ENCODE data around the gene CRY2. TPM values are rescaled to one million over a fixed set of nuclear protein-coding genes. Genes with fewer than 3 reads are reported as not detected.

CRY2 gene
- total RNA-seq = 26.8 and 29.4 TPM in 2 replicates

GRCh38 chr11:45846974-45847910 lies at the start of gene CRY2:
Gene CRY2 (plus strand): TSS chr11:45847475. CDS start chr11:45847491, 16 bp downstream.
- intact Hi-C loops (cut with micrococcal nuclease) = loop anchor here (1.0 to 10.0 kb wide), 6 partner anchors 40 to 492 kb away; partner anchors contain the start of genes MAPK8IP1 and SLC35C1

DNA sequence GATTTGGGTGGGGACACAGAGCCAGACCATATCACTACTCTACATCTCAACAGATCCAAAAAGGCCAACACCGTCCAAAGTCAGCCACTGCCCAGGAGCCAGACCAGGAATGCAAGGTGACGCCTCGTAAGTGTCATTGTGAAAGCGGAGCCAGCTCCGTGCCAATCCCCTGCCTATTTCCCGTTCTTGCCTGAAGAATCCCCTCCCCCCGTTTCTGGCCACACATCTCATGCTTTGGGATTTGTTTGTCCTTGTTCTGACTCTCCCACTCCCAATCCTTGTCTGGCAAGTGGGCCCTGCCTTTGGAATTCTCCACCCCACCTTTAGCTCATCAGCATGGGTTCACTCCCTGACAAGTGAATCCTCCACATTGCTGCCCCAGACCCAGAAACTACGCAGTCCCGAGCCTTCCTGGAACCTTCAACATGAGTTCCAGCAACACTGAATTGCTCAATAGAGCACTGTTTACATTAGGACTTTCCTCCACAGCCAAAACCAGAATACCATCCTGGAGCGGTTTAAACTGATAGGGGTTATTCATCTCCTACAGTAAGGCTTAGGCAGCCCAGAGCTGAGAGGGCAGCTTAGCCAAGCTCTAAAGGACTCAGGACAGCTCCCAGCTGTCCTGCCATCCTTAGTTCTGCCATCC lies 48.4 kb upstream of the CRY2 start:
- intact Hi-C loops (cut with micrococcal nuclease) = no loop called here

- intact Hi-C loops (cut with micrococcal nuclease) = no loop called here
Observed at GRCh38 chr11:45799562-45799961, 47.7 kb upstream of the CRY2 start.

DNA sequence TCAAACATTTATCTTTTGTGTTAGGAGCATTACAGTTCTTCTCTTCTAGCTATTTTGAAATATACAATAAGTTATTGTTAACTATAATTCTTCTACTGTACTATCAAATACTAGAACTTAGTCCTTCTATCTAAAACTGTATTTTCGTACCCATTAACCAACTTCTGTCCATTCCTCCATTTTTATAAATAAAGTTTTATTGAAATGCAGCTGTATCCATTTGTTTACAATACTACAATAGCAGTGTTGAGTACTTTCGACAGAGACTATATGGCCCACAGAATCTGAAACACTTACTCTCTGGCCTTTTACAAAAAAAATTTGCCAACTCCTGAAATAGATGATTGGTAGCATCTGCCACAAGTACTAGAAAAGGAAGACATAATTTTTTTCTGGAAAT lies 47.0 kb upstream of the CRY2 start:
- intact Hi-C loops (cut with micrococcal nuclease) = loop anchor here (10.0 kb wide), 2 partner anchors 325 to 1235 kb away; partner anchors contain the start of genes CD82 and PHF21A

GRCh38 chr11:45801723-45802315 lies 45.5 kb upstream of the CRY2 start:
- intact Hi-C loops (cut with micrococcal nuclease) = loop anchor here (10.0 kb wide), 2 partner anchors 323 to 1237 kb away; partner anchors contain the start of genes CD82 and PHF21A

DNA sequence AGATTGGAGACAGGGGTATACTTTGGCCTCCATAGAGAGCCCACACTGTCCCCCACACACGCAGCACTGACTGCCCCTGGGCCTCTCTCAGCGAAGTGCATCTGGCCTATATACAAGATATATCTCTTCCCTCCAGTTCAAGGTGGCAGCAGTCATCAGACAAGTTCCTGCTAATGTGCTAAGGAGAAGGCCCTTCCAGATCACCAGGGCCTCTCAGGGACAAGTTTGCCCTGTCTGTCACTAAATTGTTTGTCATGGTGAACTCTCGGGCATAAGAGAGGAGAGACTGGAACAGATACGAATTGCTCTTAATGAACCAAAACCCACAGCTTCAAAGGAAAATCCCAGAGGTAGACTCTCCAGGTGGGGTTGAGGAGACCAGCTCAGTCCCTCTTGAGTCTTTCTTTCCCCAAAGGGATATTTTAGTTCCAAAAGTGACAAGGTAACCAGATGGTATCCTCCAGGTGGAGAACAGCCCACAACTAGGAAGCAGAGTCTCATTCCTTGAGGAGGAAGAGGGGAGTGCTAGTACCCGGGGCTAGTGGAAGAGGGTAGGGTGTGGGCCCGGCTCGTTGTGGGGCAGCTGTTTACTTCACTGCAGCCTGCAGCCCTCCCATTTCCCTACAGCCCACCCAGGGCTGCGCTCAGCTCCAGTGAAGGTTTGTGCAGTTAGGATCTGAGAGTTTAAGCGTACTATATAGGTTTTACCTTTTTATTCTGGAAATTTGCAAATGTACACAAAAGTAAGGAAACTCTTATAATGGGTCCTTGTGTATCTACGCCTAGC lies 44.6 kb upstream of the CRY2 start:
- intact Hi-C loops (cut with micrococcal nuclease) = loop anchor here (10.0 kb wide), 2 partner anchors 322 to 1238 kb away; partner anchors contain the start of genes CD82 and PHF21A

DNA sequence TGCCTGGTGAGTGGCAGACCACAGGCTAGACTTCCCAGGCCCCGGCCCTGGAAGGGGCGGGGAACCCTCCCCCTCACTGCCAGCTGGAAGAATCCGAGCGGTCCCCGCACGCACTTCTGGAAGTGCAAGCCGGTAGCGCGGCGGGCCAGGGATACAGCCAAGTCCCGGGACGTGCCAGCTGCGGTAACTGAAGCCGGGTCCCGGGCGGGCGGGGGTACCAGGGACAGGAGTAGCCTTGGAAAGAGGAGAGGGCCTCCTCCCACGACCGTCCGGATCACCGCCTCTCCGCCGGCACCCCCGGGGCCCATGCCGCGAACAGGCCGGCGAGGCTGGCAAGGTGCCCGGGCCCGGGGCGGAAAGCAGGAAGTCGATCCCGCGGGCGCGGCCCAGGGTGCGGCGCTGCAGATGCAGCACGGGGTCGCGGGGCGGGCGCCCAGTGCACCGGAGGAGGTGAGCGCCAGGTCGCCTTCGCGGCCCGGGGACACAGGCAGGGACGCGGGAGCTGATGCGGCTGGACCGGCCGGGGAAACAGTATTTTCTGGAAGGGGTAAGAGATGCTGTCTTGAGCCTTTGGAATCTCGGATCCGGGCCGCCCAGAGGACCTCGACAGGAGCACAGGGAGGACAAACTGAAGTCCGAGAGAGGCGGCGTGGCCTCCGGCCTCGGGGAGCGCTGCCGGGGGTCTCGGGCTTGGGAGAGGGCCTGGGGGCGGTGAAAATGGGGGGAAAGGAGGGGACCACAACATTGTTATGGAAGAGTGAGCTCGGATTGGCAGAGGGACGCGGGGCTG lies 43.1 kb upstream of the CRY2 start:
- intact Hi-C loops (cut with micrococcal nuclease) = loop anchor here (10.0 kb wide), 2 partner anchors 321 to 1239 kb away; partner anchors contain the start of genes CD82 and PHF21A

DNA sequence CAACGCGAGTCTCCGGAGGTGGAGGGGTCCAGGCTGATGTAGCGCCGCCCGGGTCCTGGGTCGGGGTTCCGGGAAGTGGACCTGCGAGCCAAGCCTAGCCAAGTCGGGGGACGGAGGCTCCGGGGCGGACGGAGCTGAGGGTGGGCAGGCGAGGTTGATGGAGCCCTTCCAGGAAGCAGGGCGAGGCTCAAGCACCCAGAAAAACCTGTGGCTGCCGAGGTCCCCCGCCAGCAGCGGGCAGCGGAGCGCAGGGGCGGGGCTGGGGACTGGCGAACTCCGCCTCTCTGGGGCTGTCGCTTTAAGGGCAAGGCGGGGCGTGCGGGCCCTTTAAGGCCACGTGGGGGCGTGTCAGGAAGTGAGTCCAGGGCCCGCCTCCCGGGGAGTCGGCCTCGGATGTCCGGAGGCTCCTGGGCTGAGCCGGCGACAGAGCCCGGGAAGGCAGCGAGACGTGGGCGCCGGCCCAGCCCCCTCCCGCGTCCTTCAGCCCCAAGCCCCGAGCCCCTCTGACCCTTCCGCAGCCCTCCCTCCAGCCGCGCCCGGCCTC lies 42.4 kb upstream of the CRY2 start, which contains the start of gene SLC35C1:
SLC35C1 (plus strand) TSS at position 389 of the 544 bp plus-strand sequence. CDS start 653 bp downstream, outside the sequence.
- intact Hi-C loops (cut with micrococcal nuclease) = loop anchor here (1.0 to 10.0 kb wide), 7 partner anchors 34 to 1240 kb away; partner anchors contain the start of genes CD82, CKAP5, CRY2 and PHF21A

DNA sequence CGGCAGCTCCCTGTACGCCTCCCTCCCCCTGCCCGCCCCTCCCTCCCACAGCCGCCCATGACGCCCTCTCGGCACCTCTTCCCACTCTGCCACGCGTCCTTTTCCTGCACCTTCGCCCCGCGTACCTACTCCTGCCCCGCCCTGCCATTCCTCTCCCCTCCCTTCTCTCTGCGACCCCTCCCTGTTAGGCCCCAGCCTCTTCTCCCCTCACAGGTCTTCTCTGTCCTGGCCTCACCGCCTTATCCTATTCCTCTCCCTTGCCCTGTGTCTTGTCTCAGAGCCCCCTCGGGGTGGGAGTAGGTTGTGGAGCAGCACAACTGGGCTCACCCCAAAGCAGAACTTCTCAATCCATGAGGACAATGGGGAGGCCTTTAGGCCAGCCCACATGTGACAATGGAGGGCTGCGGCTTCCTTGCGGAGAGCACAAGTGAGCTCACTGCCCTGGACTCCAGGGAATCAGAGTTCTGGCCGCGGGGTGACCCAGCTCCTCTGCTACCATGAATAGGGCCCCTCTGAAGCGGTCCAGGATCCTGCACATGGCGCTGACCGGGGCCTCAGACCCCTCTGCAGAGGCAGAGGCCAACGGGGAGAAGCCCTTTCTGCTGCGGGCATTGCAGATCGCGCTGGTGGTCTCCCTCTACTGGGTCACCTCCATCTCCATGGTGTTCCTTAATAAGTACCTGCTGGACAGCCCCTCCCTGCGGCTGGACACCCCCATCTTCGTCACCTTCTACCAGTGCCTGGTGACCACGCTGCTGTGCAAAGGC lies 41.8 kb upstream of the CRY2 start:
- intact Hi-C loops (cut with micrococcal nuclease) = loop anchor here (1.0 to 10.0 kb wide), 7 partner anchors 34 to 1241 kb away; partner anchors contain the start of genes CD82, CKAP5, CRY2 and PHF21A

- intact Hi-C loops (cut with micrococcal nuclease) = loop anchor here (5.0 to 10.0 kb wide), 3 partner anchors 318 to 1242 kb away; partner anchors contain the start of genes CD82, CKAP5 and PHF21A
Observed at GRCh38 chr11:45806072-45806933, 41.0 kb upstream of the CRY2 start.

DNA sequence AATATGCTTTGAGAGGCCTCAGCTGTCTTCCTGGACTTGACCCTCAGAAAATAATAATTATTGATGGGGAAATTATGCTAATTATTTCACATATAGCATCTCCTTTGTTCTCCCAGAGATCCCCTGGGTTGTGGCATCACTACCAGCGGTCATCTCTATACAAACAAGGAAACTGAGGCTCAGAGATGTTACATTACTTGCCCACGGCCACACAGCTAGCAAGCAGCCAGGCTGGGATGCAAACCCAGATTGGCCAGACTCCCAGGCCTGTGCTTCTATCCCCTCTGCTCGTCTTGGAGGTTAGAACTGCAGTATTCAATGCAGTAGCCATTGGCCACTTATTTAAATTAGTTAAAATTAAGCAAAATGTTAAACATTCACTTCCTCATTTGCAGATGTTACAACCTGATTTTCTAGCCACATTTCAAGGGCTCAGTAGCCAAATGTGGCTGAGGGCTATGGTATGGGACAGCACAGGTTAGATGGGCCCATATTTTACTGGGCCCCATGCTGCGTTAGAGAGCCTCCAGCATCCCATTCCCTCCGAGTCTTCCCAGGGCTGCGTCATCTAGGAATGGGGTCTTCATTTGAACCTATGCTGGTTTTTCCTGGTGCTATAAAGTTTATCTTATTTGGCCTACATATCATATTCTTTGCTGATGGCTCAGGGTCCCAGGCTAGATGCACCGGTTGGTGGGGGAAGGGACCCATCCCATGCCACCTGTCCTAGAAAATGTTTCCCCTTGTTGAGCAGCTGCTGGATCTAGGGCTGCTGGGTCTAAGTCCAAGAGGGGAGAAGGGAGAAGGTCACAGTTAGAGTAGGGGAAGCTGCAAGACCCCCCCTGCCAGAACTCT lies 40.1 kb upstream of the CRY2 start:
- intact Hi-C loops (cut with micrococcal nuclease) = loop anchor here (5.0 to 10.0 kb wide), 3 partner anchors 318 to 1242 kb away; partner anchors contain the start of genes CD82, CKAP5 and PHF21A

GRCh38 chr11:45807792-45808238 lies 39.5 kb upstream of the CRY2 start:
- intact Hi-C loops (cut with micrococcal nuclease) = loop anchor here (5.0 to 10.0 kb wide), 3 partner anchors 317 to 1243 kb away; partner anchors contain the start of genes CD82, CKAP5 and PHF21A

- intact Hi-C loops (cut with micrococcal nuclease) = loop anchor here (5.0 to 10.0 kb wide), 3 partner anchors 316 to 1244 kb away; partner anchors contain the start of genes CD82, CKAP5 and PHF21A
Observed at GRCh38 chr11:45808427-45808826, 38.8 kb upstream of the CRY2 start.

DNA sequence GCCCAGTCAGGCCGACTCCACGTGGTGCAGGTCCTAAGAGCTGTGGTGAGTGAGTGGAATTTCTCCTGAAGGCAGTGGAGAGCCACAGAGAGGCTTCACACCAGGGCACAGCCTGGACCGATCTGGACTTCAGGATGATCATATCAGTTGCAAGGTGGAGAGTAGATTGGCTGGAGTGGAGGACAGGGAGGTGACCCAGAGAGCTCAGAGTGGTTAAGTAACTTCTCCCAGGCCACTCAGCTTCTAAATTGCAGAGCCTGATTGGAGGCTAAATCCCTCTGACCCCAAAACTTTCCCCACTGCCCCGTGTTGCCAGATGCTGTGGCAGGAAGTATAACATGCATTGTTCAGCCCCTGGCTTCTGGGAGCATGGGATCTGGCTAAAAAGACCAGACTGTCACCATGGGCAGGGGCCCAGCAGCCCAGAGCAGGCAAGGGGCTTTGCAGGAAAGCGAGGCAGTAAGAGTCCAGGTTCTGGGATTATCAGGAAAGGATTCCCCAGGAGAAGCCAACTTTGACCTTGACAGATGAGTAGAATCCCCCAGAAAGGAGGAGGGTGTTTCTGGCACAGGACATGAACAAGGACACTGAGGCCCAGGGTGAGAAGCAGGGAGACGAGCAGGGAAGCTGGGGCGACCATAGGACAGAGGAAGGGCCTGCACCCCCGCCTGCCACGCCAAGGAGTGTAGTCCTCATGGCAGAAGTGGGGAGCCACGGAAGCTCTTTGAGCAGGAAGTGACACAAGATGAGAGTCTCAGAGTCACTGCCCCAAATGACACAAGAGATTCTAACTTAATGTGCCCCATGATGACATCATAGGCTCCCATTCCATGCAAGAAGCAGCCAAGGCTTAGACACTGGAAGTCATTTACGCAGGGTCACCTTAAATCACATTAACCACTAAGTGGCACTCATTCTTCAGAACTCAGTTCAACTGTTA lies 37.5 kb upstream of the CRY2 start:
- intact Hi-C loops (cut with micrococcal nuclease) = loop anchor here (5.0 to 10.0 kb wide), 3 partner anchors 315 to 1245 kb away; partner anchors contain the start of genes CD82, CKAP5 and PHF21A
